IMR-90 (cell line): Measurements from ENCODE around the gene CTNNAL1. TPM values are rescaled to one million over a fixed set of nuclear protein-coding genes. Genes with fewer than 3 reads are reported as not detected.
"Not testable (repeated sequence)": the region's sequence is repeated elsewhere in the genome, so short reads cannot be mapped to it uniquely, and the experiment has no call there.

Experiments used
- ATAC-seq: fragments of 200-7000 bp; cut with Tn5 transposase; 2 replicates; pipeline ENCODE4 v1.9.1; 2020; ENCODE audit warnings: low read depth, mild to moderate bottlenecking, moderate library complexity
- BruUV-seq: library from RNA; stranded (reverse); fragments of 400-500 nt; replicated peaks from 2 replicates; lab custom pipeline; 2021; lab: Mats Ljungman, UMichigan
- CTCF ChIA-PET: fragments of 300-600 bp; formaldehyde crosslinking; extraction: SDS; loops from one replicate; lab custom pipeline; 2021; ENCODE audit warnings: antibody characterized with exemption; lab: Yijun Ruan, JAX
- POLR2A ChIA-PET: fragments of 300-600 bp; sonication (Branson Sonifier 250); formaldehyde crosslinking; loops from one replicate; lab custom pipeline; 2022; ENCODE audit warnings: antibody characterized with exemption; ENCODE audit not compliant: unreplicated experiment; lab: Charles Lee
- DNase-seq: peaks from one replicate; pipeline ENCODE4 v3.0.0; 2013
- H2AFZ ChIP-seq: replicated peaks from 2 replicates; pipeline ENCODE3; 2013; ENCODE audit warnings: low read length, mild to moderate bottlenecking; ENCODE audit not compliant: poor library complexity
- H2AK5ac ChIP-seq: 2 replicates; pipeline ENCODE4 v1.6.1; 2013; ENCODE audit warnings: low read depth, low read length, inconsistent platforms
- H2AK9ac ChIP-seq: replicated peaks from 2 replicates; pipeline ENCODE3; 2013; ENCODE audit warnings: mild to moderate bottlenecking, low read depth, low read length, moderate library complexity; ENCODE audit not compliant: poor library complexity
- H2BK120ac ChIP-seq: 2 replicates; pipeline ENCODE4 v1.6.1; 2013; ENCODE audit warnings: low read depth, low read length, inconsistent platforms
- H2BK15ac ChIP-seq: 3 replicates; pipeline ENCODE4 v1.6.1; 2013; ENCODE audit warnings: low read depth, low read length, inconsistent platforms
- H2BK20ac ChIP-seq: 2 replicates; pipeline ENCODE4 v1.6.1; 2013; ENCODE audit warnings: low read depth, mild to moderate bottlenecking, inconsistent platforms, low read length, moderate library complexity
- H2BK5ac ChIP-seq: 2 replicates; pipeline ENCODE4 v1.6.1; 2013; ENCODE audit warnings: mild to moderate bottlenecking, low read depth, low read length, inconsistent platforms; ENCODE audit not compliant: poor library complexity, severe bottlenecking
- H3K14ac ChIP-seq: replicated peaks from 2 replicates; pipeline ENCODE4 v1.6.1; 2013; ENCODE audit warnings: low read depth, low read length, inconsistent platforms
- H3K18ac ChIP-seq: 2 replicates; pipeline ENCODE4 v1.6.1; 2013; ENCODE audit warnings: low read depth, low read length, control low read depth
- H3K23ac ChIP-seq: 2 replicates; pipeline ENCODE4 v1.6.1; 2013; ENCODE audit warnings: low read depth, low read length, inconsistent platforms
- H3K27ac ChIP-seq: 2 replicates; pipeline ENCODE4 v1.5.1; 2013; ENCODE audit warnings: mild to moderate bottlenecking, control low read depth, low read length; ENCODE audit not compliant: insufficient read depth
- H3K27me3 ChIP-seq: 2 replicates; pipeline ENCODE4 v1.6.1; 2013; ENCODE audit warnings: low read length; ENCODE audit not compliant: control insufficient read depth, insufficient read depth
- H3K36me3 ChIP-seq: 2 replicates; pipeline ENCODE4 v1.6.1; 2013; ENCODE audit warnings: low read length, mixed read lengths; ENCODE audit not compliant: control insufficient read depth, insufficient read depth
- H3K4ac ChIP-seq: 2 replicates; pipeline ENCODE4 v1.6.1; 2013; ENCODE audit warnings: low read depth, low read length, inconsistent platforms
- H3K4me1 ChIP-seq: 2 replicates; pipeline ENCODE4 v1.6.1; 2013; ENCODE audit warnings: low read length, mixed read lengths; ENCODE audit not compliant: control insufficient read depth, insufficient read depth
- H3K4me2 ChIP-seq: 2 replicates; pipeline ENCODE4 v1.6.1; 2013; ENCODE audit warnings: low read depth, mild to moderate bottlenecking, control low read depth, low read length, moderate library complexity
- H3K4me3 ChIP-seq: 2 replicates; pipeline ENCODE4 v1.5.1; 2013; ENCODE audit warnings: low read depth, mild to moderate bottlenecking, control low read depth, low read length, moderate library complexity; ENCODE audit not compliant: insufficient read depth
- H3K56ac ChIP-seq: 2 replicates; pipeline ENCODE4 v1.6.1; 2013; ENCODE audit warnings: low read length, inconsistent platforms; ENCODE audit not compliant: insufficient read depth; ENCODE audit errors: extremely low read depth
- H3K79me1 ChIP-seq, 2 experiments: 2 replicates each; pipeline ENCODE4 v1.6.1; 2013; ENCODE audit warnings: low read length in 2 of 2, inconsistent platforms in 1 of 2, low read depth in 1 of 2
- H3K9ac ChIP-seq: 2 replicates; pipeline ENCODE4 v1.6.1; 2013; ENCODE audit warnings: low read depth, low read length, control low read depth
- H3K9me1 ChIP-seq: 2 replicates; pipeline ENCODE4 v1.6.1; 2013; ENCODE audit warnings: low read length, inconsistent platforms; ENCODE audit not compliant: insufficient read depth
- H3K9me3 ChIP-seq: 2 replicates; pipeline ENCODE4 v1.6.1; 2013; ENCODE audit warnings: low read length; ENCODE audit not compliant: control insufficient read depth, insufficient read depth
- H4K20me1 ChIP-seq: 2 replicates; pipeline ENCODE4 v1.6.1; 2013; ENCODE audit warnings: low read length, inconsistent platforms; ENCODE audit not compliant: insufficient read depth
- H4K5ac ChIP-seq: 2 replicates; pipeline ENCODE4 v1.6.1; 2013; ENCODE audit warnings: mild to moderate bottlenecking, low read depth, low read length, control low read depth
- H4K8ac ChIP-seq, 2 experiments: 2 replicates each; pipeline ENCODE4 v1.6.1; 2013; ENCODE audit warnings: low read depth in 2 of 2, low read length in 2 of 2, control low read depth in 1 of 2, inconsistent platforms in 1 of 2
- H4K91ac ChIP-seq: 2 replicates; pipeline ENCODE4 v1.6.1; 2013; ENCODE audit warnings: low read depth, low read length, inconsistent platforms; ENCODE audit not compliant: insufficient read depth
- WGBS, 2 experiments: methylation state at CpG; one replicate each; pipeline versions ENCODE4 v1.1.5 to v1.1.7; 2013; ENCODE audit warnings: missing lambda C conversion rate in 2 of 2; ENCODE audit not compliant: insufficient read length in 1 of 2; ENCODE audit errors: extremely low coverage in 2 of 2; 5-methylcytosine and 5-hydroxymethylcytosine counted together
- dilution Hi-C: fragments of 300-500 bp; cut with HindIII; formaldehyde crosslinking; loops from one replicate; pipeline ENCODE4 v1.14.3; 2018; ENCODE audit warnings: low sequenced_read_pairs; ENCODE audit not compliant: unreplicated experiment
- in situ Hi-C: fragments of 300-500 bp; cut with MboI; formaldehyde crosslinking; loops from 3 replicates; pipeline ENCODE4 v1.14.3; 2019; ENCODE audit warnings: low sequenced_read_pairs, inconsistent platforms, mixed read lengths
- intact Hi-C: fragments of 100-400 bp; cut with micrococcal nuclease; formaldehyde crosslinking; loops from 2 replicates; pipeline ENCODE4 v1.10.0; 2022
- polyA plus RNA-seq, 3 experiments: library from polyadenylated mRNA; depleted of rRNA; stranded (reverse); fragments of >200 nt; gene quantifications; 2 replicates each; pipeline ENCODE4 v1.2.3, GENCODE V29; 2012; ENCODE audit warnings: low replicate concordance in 1 of 3
- total RNA-seq: library from RNA; depleted of rRNA; stranded (reverse); fragments of >200 nt; gene quantifications from 2 replicates; pipeline ENCODE4 v1.2.3, GENCODE V29; 2012

Gene CTNNAL1
- total and polyA plus RNA-seq, 2 of the 4 experiments (the other 2 are of a cell fraction), result 72.3 to 131 TPM

GRCh38 chr9:108971392-108971791 is 41.9 kb downstream of the CTNNAL1 start:
- POLR2A ChIA-PET, H3K4ac ChIP-seq: not testable (repeated sequence)
- no CpG with 5 or more reads among the region's 2 CpGs for WGBS, 2 experiments

More at GRCh38 chr9:108971392-108971791, 41.9 kb downstream of the CTNNAL1 start:
- CTCF ChIA-PET, H3K9me1 ChIP-seq, H3K23ac ChIP-seq, H3K4me2 ChIP-seq, H3K79me1 ChIP-seq, in situ Hi-C loops, dilution Hi-C loops, H3K18ac ChIP-seq, H3K4me3 ChIP-seq, BruUV-seq, H3K27ac ChIP-seq, H2BK15ac ChIP-seq, H3K9me3 ChIP-seq, H3K14ac ChIP-seq, H3K56ac ChIP-seq, H3K9ac ChIP-seq, H2BK5ac ChIP-seq, H2AFZ ChIP-seq, ATAC-seq, H4K5ac ChIP-seq, H4K20me1 ChIP-seq, H2BK120ac ChIP-seq, intact Hi-C loops, H3K27me3 ChIP-seq, H4K91ac ChIP-seq, DNase-seq, H2AK9ac ChIP-seq, H3K4me1 ChIP-seq, H4K8ac ChIP-seq, H2BK20ac ChIP-seq, H2AK5ac ChIP-seq: not testable (repeated sequence)
- peaks cover 10% of the 10 kb centered on the region for H3K36me3 ChIP-seq
